HS-27A (cell line): ENCODE results near the gene TNFSF13.

ENCODE experiments used
- DNase-seq: peaks from one replicate; pipeline ENCODE4 v3.0.0-alpha.2; 2012; ENCODE audit warnings: low read depth, missing footprints

The TNFSF13 gene

DNA sequence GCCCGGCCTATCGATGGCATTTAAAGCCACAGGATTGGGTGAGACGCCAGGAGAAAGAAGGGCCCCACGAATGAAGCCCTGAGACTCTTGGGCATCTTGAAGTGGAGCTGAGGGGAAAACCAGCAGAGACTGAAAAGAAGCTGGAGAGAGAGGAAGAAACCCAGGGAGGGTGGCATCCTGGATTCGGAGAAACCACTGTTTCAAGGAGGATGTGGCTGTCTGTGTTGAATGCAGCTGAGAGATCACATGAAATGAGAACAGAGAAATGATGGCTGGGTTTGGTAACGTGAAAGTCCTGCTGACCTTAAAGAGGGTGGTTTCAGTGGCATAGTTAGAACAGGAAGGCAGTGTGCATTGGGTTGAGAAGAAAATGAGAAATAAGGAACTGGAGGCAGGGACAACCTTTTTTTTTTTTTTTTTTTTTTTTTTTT, 5.9 kb upstream of the TNFSF13 start:
- no peak for DNase-seq

DNA sequence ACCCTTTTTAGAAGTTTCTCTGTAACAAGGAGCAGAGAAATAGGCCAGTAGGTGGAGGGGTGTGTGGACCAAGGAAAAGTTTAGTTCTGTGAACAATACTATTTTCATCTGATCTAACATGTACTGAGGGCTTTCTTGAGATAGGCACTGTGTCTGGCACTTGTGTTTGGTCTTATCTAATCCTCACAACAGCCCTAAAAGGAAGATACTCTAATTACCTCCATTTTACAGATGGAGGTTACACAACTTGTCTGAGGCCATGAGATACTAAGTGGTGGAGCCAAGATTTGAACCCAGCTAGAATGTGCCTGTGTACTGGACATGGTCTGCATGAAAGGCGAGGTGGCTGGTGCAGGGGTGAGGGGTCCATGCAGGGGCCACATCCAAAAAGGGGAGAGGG, 5.2 kb upstream of the TNFSF13 start:
- DNase-seq: no peak

DNA sequence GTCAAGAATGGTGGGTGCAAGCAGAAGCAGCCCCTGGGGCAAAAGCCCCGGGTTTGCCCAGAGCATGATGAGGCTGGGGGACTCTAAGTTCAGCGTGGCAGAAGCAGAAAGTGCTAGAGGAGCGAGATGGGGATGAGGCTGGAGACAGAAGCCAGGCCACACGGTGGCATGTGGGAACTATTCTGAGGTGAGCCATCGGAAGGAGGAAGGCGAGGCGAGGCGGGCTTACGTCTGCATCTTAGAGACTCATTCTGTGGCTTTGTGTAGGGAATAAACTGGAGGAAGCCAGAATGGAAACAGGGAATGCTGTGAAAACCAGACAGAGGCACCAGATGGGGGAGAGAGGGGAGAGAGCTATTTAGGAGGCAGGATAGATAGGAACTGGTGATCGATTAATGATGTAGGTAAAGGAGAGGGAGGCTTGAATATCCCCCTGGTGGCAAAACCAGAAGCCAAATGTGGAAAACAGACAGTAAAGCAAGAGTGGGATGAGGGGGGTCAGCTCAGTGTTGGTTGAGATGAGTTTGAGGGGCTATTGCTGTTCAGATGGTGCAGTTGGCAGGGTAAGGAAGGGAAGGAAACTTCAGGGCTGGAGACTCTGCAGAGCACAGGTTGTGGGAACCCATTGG, 3.1 kb upstream of the TNFSF13 start:
- no peak for DNase-seq

DNA sequence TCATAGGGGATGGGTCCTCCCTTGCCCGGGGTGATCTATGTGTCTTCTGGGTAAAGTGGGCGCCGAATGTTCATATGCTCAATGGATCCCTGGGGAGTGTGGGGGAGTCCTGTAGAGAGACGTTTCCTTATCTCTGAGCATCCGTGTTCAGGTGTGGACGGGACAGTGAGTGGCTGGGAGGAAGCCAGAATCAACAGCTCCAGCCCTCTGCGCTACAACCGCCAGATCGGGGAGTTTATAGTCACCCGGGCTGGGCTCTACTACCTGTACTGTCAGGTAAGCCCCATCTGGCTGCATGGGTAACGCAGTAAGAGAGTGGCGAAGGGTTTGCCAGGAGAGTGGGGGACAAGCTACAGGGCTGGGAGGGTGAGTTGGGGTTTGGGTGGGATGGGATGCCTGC, 1.9 kb upstream of the TNFSF13 start:
- DNase-seq: no peak

DNA sequence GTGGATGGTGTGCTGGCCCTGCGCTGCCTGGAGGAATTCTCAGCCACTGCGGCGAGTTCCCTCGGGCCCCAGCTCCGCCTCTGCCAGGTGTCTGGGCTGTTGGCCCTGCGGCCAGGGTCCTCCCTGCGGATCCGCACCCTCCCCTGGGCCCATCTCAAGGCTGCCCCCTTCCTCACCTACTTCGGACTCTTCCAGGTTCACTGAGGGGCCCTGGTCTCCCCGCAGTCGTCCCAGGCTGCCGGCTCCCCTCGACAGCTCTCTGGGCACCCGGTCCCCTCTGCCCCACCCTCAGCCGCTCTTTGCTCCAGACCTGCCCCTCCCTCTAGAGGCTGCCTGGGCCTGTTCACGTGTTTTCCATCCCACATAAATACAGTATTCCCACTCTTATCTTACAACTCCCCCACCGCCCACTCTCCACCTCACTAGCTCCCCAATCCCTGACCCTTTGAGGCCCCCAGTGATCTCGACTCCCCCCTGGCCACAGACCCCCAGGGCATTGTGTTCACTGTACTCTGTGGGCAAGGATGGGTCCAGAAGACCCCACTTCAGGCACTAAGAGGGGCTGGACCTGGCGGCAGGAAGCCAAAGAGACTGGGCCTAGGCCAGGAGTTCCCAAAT, 1.3 kb upstream of the TNFSF13 start:
- DNase-seq: no peak

DNA sequence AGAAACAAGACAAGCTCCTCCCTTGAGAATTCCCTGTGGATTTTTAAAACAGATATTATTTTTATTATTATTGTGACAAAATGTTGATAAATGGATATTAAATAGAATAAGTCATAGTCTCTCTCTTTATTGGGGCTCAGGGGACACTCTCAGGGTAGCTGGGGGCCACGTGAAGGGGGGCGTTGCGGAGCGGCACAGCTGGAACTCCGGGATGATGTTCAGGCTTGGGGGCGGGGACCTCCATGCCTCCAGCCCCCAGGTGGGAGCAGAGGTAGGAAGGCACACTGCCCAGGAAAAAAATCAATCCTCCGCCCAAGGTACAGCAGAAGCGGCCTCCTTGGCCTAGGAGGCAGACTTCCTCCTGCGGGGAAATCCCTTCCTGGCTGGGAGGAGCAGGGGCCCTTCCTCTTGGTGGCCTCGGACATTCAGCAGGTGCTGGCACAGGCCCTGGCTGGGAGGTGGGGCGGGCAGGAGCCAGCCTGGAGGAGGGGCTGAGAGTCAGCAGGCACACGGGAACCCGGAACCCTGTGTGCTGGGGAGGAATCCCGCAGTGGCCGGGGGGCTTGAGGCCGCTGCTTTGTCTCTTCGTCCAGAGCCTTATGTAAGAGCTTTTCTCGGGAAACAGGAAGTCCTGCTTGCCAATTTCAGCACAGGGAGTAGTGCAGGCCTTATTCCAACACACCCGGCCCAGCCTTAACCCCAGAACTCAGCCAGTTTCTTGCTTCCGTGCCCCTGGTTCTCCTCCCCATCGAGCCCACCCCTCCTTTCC, 591 bp upstream of the TNFSF13 start:
- no peak for DNase-seq

DNA sequence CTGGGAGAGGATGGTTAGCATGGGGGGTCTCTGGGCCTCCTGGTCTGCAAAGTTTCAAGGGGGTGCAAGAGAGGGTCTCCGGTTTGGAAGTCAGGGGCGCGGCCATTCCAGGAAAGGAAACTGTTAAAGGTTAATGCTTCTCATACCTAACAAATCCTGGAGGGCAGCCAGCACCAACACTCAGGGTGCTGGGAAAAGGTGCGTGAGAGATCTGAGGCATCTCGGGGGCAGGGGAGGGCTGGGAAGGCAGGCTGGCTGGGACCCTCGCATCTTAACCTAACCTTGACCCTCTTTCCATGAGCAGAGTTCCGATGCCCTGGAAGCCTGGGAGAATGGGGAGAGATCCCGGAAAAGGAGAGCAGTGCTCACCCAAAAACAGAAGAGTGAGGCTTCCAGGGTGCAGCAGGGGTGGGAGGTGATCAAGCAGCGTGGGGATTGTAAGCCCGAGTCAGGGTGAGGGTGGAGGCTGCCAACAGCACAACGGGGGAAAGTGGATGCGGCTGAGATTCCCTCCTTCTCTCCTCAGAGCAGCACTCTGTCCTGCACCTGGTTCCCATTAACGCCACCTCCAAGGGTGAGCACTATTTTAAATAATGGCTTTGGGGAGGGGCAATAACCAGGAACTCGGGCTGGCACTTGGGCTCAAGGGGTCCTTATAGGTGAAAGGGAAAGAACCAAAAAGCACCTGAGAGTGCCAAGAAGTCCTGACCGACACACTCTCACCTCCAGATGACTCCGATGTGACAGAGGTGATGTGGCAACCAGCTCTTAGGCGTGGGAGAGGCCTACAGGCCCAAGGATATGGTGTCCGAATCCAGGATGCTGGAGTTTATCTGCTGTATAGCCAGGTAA, 996 bp downstream of the TNFSF13 start:
- DNase-seq: no peak

DNA sequence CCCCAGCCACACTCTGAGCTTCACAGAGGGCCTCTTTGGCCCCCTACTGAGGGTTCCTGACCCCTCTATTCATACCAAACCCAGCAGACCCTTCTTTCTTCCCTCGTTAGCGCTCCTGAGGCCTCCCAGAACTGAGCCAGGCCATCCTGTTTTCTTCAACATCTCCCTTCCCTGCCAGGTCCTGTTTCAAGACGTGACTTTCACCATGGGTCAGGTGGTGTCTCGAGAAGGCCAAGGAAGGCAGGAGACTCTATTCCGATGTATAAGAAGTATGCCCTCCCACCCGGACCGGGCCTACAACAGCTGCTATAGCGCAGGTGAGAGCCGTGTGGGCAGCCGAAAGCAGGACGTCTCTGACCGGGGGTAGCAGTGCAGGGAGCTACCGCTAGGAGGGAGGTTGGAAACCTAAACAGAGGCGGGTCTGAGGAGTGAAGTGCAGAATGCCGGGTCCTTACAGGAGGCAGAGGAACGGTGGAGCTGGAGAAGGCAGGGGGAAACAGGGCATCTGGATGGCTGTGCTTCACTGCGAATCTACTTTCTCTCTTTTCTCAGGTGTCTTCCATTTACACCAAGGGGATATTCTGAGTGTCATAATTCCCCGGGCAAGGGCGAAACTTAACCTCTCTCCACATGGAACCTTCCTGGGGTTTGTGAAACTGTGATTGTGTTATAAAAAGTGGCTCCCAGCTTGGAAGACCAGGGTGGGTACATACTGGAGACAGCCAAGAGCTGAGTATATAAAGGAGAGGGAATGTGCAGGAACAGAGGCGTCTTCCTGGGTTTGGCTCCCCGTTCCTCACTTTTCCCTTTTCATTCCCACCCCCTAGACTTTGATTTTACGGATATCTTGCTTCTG, 1.9 kb downstream of the TNFSF13 start:
- DNase-seq: no peak

DNA sequence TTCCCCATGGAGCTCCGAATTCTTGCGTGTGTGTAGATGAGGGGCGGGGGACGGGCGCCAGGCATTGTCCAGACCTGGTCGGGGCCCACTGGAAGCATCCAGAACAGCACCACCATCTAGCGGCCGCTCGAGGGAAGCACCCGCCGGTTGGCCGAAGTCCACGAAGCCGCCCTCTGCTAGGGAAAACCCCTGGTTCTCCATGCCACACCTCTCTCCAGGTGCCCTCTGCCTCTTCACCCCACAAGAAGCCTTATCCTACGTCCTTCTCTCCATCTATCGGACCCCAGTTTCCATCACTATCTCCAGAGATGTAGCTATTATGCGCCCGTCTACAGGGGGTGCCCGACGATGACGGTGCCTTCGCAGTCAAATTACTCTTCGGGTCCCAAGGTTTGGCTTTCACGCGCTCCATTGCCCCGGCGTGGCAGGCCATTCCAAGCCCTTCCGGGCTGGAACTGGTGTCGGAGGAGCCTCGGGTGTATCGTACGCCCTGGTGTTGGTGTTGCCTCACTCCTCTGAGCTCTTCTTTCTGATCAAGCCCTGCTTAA, 2.6 kb downstream of the TNFSF13 start:
- no peak for DNase-seq

DNA sequence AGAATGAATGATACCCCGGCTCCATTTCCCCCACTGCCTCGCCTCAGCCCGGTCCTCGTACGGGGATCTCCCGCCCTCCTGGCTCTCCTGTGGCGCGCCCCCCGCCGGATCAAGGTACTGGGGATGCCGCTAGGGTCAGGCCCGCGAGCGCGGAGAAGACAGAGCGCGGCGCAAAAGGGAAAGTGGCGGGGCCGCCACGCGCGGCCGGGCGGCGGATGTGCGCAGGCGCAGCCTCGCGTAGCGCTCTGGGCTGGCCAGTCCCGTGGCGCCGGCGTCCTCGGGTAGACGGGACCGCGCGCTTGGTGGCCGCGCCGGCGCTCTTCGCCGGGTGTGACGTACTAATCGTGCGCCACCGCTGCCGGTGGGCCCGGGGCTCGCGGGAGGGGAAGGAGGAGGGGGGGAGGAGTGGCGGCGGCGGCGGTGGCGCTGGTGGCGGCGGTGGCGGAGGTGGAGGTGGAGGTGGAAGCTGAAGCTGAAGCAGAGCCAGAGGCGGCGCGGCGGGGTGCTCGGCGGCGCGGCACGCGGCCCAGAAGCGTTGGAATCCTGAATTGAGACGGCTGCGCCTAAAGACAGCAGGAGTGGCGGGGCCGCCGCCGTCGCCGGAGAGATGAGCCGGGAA, 3.1 kb downstream of the TNFSF13 start, which contains the start of gene SENP3:
Gene SENP3 (plus strand): TSS at position 331 of the 619 bp plus-strand sequence. CDS start 1,158 bp downstream, outside the sequence.
- no peak for DNase-seq

DNA sequence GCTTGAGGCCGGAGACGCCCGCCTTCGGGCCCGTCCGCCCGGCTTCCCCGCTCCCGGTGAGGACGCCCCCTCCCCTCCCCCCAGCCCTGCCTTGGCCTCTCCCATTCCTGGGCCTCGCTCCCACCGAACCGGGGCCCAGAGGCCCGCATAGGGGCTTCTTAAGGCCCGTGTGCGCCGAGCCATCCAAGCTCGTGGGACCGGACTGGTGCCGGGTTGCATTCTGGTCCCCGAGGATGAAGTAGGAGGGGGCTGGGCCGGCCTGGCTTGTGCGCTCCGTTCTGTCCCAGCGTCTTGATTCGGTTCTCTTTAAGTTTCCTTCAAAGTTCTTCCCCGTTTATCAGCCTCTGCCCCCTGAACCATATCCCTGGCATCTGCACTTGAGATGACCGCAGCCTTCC, 3.7 kb downstream of the TNFSF13 start:
- no peak for DNase-seq

DNA sequence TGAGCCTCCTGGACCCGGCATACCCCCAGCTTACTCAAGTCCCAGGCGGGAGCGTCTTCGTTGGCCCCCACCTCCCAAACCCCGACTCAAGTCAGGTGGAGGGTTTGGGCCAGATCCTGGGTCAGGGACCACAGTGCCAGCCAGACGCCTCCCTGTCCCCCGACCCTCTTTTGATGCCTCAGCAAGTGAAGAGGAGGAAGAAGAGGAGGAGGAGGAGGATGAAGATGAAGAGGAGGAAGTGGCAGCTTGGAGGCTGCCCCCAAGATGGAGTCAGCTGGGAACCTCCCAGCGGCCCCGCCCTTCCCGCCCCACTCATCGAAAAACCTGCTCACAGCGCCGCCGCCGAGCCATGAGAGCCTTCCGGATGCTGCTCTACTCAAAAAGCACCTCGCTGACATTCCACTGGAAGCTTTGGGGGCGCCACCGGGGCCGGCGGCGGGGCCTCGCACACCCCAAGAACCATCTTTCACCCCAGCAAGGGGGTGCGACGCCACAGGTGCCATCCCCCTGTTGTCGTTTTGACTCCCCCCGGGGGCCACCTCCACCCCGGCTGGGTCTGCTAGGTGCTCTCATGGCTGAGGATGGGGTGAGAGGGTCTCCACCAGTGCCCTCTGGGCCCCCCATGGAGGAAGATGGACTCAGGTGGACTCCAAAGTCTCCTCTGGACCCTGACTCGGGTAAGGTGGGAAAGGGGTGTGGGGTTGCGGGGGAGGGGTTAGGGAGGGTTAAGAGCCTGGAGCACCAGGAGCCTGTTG, 4.7 kb downstream of the TNFSF13 start:
- no peak for DNase-seq

DNA sequence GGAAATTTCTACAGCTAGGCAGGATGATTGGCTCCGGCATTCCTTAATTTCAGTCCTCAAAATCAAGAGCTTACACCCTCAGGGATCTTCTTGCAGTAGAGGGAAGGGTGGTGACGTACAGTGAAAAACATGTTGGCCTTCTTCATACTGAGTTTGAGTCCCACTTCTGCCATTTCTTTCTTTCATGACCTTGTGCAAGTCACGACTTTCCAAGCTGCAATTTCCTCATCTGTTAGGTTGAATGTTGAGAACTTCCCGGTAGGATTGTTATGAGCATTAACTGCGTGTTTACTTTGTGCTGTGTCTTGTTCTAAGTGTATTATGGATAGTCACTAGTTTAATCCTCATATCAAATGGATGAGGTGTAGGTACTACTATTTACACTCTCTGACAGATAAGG, 11.0 kb downstream of the TNFSF13 start:
- no peak for DNase-seq

DNA sequence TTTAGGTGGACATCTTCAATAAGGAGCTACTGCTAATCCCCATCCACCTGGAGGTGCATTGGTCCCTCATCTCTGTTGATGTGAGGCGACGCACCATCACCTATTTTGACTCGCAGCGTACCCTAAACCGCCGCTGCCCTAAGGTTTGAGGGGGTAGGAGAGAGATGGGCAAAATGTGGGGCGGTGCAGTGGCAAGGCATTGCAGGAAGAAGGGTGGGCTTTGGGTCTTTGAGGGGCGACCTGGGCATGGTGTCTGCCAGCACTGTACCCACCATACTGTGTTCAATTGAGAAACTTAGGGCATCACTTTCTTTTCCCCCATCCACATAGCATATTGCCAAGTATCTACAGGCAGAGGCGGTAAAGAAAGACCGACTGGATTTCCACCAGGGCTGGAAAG, 11.8 kb downstream of the TNFSF13 start:
- DNase-seq: no peak

DNA sequence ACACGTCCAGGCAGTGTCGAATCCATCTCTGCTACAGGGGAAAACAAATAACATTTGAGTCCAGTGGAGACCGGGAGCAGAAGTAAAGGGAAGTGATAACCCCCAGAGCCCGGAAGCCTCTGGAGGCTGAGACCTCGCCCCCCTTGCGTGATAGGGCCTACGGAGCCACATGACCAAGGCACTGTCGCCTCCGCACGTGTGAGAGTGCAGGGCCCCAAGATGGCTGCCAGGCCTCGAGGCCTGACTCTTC, 13.7 kb downstream of the TNFSF13 start:
- no peak for DNase-seq

DNA sequence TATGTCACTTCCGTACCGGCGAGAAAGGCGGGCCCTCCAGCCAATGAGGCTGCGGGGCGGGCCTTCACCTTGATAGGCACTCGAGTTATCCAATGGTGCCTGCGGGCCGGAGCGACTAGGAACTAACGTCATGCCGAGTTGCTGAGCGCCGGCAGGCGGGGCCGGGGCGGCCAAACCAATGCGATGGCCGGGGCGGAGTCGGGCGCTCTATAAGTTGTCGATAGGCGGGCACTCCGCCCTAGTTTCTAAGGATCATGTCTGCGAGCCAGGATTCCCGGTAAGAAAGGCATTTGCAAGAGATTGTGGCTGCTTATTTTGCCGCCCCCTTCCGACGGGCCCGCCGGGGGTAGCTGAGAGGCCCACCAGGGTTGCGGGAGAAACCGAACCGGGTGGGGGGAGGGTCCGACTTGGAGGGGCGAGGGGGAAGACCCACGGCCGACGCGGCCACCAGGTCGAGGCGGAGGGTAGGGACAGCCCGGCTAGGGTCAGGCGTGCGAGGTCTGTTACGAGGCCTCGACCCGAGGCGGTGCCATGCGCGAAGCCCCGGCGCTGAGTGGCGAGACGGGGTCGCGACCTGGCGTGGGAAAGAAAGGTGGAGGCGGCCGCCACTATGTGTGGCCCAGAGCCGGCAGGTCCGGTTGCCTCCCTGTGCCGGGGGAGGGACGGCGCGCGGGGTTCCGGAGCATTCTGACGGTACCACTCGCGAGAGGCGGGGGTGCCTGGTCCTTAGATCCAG, 14.2 kb downstream of the TNFSF13 start:
- DNase-seq: peak; percentile 87

DNA sequence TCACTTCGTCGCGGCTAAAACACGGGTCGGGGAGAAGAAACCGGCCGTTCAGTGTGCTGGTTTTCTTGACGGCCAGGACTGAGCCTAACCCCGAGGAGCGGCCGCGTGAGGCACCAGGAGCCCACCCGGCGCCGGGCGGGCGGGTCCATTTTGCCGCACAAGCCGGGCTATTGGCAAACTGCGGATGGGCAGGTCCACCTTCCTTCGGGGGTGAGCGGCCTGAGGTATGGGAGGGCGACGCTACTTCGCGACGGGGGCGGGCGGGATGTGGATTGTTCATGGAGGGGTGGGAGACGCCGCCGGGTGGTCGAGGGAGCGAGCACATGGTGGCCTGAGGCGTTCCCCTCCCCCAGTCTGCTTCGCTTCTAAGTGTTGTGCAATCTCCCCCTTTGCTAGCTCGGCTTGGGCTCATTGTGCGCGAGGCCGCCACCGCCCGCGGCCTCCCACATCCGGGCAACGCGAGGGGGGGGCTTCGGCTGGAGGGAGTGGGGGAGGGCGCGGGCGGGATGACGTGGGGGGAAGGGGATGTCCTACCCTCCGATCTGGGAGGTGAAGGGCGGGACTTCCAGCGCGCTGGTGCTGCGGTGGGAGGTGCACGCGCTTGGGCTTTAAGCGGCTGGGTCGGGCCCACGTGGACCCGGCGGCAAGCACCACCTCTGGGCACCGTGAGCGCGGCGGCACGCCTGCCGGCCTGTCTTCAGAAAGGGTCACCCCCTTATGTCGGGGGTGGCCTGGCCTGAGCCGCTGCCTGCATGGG, 15.0 kb downstream of the TNFSF13 start:
- DNase-seq: no peak

DNA sequence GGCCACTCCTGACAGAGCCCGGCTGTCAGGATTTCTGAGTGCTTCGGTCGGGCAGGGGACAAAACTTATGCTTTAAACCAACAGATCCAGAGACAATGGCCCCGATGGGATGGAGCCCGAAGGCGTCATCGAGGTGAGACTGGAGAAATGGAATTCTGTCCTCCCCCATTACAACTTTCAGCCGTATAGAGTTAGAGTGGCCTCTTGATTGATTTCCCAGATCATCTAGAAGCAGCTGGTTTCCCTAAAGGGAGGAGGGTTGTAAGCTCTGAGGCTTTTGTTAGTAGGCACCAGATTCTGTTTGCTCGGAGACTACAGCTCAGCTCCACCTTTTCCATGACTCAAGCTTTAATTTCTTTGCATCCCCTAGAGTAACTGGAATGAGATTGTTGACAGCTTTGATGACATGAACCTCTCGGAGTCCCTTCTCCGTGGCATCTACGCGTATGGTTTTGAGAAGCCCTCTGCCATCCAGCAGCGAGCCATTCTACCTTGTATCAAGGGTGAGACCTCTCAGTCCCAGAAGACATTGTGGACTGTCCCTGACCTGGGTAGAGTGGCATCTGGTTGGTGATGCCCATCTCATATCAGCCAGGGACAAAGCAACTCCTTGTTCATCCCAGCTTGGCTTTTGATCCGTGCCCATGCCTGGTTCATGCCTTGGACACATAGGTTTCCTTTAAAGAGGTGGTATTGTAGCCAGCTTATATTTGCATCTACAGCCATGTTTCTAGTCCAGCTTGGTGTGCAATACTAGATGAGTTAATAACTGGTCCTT, 15.8 kb downstream of the TNFSF13 start:
- DNase-seq: no peak
